Left renal cortex interstitium (tissue), 4 donors: ENCODE measurements around the gene NPC2. TPM values are rescaled to one million over a fixed set of nuclear protein-coding genes. Genes with fewer than 3 reads are reported as not detected.

Experiments
- DNase-seq, 4 donors: peaks; one replicate each; pipeline ENCODE4 v3.0.0-alpha.2; 2013; ENCODE audit warnings: low read depth in 4 of 4, low spot score in 2 of 4, missing footprints in 1 of 4
- polyA plus RNA-seq, 4 donors: library from polyadenylated mRNA; unstranded; fragments of 120-200 nt; gene quantifications; one replicate each; pipeline ENCODE4 v1.2.1, GENCODE V29; 2013; ENCODE audit not compliant: insufficient read length in 4 of 4

The NPC2 gene
- polyA plus RNA-seq, 4 donors, result 302 to 330 (median 316) TPM

DNA sequence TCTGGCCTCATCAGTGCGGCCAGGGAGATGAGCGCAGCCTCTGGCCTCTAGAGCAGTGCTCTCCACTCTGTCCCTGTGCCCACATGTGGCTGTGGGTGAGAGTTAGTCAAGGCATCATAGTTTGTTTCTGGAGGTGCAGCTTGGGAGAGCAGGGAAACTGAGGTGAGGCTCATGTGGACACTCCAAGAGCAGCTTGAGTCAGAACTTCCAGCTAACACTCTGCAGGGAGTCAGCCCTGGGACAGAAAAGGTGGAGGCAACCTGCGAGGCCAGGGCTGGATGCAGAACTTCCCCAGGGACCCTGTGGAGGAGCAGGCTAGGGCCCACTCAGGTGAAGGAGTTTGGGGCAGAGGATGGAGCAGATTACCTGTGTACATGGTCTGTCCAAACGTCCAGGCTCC lies 11.3 kb upstream of the NPC2 start:
- DNase-seq, result no peak

- no peak for DNase-seq
Observed at GRCh38 chr14:74503938-74504335, 10.8 kb upstream of the NPC2 start.

GRCh38 chr14:74503291-74503937 lies 10.3 kb upstream of the NPC2 start:
- DNase-seq, result no peak

GRCh38 chr14:74502236-74503019 lies 9.3 kb upstream of the NPC2 start:
- peak in 1 of 4 donors; percentile 51 for DNase-seq

DNA sequence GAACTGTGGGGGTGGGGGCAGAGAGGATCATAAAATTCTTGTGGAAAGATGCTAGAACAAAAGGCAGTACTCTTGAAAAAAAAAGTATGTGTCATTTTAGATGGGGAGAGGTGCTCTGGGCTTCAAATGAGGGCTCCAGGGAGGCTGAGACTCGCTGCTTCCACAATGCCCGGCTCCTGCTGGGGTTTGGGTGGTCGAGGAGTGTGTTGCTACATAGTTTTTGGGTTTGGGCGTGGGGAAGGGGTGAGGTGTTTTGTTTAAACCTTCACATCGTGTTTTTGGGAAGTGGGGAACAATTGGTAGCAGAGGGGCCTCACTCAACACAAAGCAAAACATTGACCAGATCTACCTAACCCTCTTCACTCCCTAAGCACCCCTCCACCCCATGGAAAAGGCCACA lies 8.6 kb upstream of the NPC2 start:
- DNase-seq, result no peak

- DNase-seq, result peak in 3 of 4 donors; percentile 69 to 88 (median 69)
Observed at GRCh38 chr14:74501135-74501614, 8.1 kb upstream of the NPC2 start.

- DNase-seq, result no peak
Observed at GRCh38 chr14:74500417-74501134, 7.5 kb upstream of the NPC2 start.

- no peak for DNase-seq
Observed at GRCh38 chr14:74495356-74495755, 2.3 kb upstream of the NPC2 start.

DNA sequence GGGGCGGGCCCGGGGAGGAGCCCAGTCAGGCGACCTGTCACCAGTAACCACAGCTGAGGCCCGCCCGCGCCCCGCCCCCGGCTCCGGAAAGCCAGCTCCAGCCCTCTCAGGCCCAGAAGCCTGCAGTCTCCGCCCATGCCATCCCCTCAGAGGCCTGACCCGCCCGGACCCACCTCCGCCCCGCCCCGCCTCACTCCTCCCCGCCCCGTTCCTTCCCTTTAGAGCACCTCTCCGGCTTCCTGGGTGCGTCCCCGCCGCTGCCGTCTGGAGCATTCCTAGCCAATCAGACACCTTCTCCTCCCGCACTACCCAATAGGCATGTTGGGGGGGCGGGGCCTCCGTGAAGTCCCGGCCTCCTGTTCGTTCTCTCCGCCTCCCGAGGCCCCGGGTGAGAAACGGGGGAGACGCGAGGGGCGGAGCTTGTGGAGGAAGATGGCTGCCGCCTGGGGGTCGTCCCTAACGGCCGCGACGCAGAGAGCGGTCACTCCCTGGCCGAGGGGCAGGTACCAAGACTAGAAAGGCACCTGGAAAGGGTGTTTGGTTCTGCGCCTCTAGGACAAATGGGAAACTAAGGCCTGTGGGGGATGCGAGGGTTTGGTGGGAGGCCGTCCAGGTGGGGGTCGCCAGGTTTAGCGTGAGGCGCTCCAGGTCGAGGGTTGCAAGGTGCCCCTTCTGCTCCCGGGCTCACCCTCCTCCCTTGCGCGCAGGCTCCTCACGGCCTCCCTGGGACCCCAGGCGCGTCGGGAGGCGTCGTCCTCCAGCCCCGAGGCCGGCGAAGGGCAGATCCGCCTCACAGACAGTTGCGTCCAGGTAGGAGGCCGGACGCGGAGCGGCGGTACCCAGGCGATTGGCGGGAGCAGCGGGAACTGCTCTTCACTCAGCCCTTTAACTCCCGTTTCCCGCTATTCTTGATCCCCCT lies 497 bp upstream of the NPC2 start, which contains the start of gene ISCA2:
Gene ISCA2, plus strand, starts transcription at position 423 of the 919 bp plus-strand sequence. Its CDS starts 10 bp downstream, at position 433.
- peak; percentile 89 to 97 (median 94) for DNase-seq

DNA sequence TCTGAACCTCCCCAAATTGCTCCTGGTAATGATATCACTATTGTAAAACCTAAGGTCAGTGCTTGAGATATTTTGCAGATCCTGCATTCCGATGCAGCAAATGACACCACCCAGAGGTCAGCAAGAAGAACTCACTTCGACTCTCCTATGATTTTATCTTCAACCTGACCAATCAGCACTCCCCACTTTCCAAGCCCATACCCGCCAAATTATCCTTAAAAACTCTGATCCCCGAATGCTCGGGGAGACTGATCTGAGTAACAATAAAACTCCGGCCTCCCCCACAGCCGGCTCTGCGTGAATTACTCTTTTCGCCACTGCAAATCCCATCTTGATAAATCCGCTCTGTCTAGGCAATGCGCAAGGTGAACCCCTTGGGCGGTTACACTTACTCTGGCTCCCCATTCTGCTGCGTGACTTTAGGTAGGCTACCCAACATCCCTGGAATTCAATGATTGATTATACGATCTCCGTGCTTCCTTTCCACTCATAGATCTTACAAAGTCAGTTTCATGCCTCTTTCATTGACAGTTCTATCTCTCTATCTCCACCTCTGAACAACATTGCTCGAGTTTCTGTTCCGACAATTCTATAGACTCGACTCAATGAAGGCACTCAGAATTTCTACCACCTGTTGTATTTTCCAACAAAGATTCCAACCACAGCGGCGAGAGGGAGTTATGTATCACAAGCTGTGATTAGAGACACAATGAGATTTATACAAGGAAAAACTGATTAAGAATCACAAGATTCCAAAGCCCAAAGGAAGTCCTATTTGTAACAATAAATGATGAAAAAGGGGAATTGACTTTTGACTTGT lies 939 bp downstream of the NPC2 start:
- DNase-seq, result no peak

GRCh38 chr14:74490486-74490885 lies 2.6 kb downstream of the NPC2 start:
- no peak for DNase-seq

DNA sequence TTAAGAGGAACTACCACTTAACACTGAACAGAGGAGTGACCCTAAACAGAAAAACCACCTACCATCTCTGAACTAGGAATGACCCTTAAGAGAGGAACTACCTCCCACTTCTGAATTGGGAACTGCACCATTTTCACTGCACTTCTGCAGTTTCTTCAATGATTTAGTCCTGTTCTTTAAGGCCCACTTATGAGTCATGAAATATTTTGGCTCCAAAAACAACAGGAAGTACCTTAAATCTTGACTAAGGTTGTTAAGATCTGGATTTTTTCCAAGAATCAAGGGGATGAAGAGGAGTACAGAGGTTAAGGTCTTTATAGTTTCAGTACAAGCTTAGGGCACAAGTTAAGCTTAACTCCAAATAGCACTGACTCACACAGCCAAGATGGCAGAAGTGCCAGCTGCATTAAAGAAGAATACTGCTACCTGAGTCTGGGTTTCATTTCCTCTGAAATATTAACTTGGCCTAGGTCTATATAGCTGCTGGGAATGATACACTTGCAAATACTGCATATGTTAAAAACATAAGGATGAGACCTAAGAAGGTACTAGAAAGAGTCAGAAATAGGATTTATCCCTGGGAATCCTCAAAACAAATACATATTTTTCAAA lies 4.2 kb downstream of the NPC2 start:
- no peak for DNase-seq

DNA sequence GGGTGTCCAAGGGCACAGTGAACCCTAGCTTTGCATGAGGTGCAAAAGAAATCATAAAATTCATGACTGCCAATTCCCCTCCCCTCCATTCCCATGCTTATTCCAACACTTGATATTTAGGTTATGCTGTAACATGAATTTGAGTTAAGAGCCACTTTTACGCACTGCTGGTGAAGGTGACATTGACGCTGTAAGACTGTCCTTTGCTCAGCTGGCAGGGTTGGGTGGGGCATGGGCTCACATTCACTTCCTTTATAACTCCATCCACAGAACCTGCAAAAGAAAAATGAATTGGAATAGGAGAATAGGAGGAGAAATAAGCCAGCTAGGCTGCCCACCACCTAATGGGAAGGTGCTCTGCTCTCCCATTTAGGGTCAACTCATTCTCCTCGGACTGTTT lies 6.9 kb downstream of the NPC2 start:
- DNase-seq, result no peak

DNA sequence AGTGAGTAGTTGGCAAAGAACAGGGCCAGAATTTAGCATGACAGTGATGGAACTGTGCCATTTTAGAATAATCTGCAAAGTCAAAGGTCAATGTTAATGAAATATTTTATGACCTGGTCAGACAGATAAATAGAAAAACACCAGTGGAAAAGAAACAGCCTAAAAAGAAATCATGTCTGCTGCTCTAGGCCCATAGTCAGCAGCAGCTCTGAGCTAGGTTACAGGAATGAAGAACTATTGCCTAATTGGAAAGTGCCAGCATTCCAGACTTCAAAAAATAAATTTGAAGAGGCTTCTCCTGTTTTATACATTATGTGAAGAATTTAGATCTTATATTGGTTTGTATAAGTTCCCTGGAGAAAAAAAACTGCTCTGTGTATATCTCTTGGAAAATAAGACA lies 9.8 kb downstream of the NPC2 start:
- DNase-seq, result no peak

DNA sequence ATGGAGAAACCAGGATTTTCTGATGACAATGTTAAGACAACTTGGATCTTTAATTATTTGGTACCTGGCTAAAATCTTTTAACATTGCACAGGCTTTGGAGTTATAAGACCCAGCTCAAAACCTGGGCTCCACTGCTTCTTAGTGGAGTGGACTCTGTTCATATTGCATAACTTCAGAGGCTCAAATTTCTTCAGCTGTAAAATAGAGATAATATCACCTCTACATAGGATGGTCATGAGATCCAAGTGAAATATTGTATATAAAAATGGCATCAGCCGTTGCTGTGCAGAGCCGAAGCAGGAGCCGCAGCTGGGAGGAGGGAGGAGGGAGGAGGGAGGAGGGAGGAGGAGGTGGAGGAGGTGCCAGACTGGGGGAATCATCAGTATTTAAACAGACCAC lies 10.5 kb downstream of the NPC2 start:
- no peak for DNase-seq

DNA sequence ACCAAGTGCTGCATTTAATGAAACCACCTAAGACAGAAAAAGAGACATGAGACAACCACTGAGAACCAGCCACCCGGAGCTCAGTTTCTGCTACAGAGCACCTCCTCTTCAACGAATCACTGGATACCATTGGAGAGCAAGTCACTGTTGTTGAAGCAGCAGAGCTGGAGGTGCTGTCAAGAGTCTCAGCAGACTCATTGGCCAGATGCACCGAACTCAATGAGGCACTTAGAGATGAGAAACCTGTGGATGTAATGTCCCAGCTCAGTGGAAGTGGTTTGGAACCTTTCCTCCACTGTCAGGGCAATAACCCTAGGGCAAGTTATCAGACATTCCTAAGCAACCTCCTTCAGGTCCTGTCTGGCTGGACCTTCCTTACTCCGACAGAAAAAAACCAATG lies 13.1 kb downstream of the NPC2 start:
- no peak for DNase-seq

DNA sequence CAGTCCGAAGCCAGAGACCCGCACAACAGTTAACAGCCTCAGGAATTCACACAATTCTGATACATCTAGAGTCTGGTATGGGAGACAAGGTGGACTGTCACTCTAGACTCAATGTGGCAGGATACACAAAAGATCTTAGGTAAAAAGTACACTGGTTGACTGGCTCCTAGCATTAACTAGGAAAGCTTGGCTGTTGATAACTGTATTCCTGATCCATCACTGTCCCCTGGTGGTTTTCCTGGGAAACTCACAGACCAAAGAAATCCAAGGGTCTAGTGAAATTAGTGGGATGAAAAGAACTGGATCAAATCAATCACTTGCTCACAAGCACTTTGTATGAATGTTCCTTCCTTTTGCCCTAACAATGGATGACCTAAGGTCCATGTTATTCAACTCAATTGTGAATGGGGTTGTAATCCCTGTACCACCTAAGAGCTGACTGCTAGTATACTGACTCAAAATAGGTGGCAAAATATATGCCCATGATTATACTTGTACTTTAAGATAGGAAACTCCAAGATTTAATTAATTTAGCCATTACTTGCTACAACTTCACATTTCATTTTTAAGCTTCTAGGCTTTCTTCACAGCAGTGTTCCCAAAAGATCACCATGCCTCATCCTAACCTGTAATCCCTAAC lies 14.0 kb downstream of the NPC2 start:
- DNase-seq, result peak in 1 of 4 donors; percentile 17

- DNase-seq, result no peak
Observed at GRCh38 chr14:74476607-74477006, 16.5 kb downstream of the NPC2 start.
